ENCODE results near the gene TAC3.
"Not testable (repeated sequence)": the region's sequence is repeated elsewhere in the genome, so short reads cannot be mapped to it uniquely, and the experiment has no call there.

Gene TAC3

DNA sequence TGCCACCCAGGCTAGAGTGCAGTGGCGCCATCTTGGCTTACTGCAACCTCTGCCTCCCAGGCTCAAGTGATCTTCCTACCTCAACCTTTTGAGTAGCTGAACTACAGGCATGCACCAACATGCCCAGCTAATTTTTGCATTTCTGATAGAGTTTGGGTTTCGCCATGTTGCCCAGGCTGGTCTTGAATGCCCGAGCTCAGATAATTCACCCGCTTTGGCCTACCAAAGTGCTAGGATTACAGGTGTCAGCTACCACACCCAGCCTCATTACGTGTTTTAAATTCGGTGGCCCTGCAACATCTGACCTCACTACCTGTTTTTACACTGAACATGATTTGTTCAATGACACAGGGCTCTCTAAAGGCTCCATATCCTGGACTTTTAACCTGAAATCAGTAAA is 36.1 kb downstream of the TAC3 start:
- DNase-seq = no peak

DNA sequence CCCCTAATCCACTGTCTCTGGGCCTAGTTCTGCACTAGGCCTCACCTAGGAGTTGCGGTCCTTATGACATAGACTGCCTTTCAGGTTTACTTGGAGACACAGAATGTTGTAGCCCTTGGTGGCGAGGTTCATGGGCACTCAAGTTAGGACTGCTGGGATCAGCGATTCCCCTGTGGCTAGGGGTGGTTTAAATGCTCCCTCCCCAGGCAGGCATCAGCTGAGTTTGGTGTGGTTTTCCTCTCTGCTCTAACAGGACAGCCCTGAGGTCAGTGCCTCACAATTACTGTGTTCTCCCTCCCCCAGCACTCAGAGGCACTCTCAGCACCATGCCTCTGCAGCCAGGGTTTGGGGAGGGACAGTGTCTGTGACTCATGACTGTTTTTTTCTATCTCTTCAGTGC is 36.7 kb downstream of the TAC3 start:
- DNase-seq = no peak

DNA sequence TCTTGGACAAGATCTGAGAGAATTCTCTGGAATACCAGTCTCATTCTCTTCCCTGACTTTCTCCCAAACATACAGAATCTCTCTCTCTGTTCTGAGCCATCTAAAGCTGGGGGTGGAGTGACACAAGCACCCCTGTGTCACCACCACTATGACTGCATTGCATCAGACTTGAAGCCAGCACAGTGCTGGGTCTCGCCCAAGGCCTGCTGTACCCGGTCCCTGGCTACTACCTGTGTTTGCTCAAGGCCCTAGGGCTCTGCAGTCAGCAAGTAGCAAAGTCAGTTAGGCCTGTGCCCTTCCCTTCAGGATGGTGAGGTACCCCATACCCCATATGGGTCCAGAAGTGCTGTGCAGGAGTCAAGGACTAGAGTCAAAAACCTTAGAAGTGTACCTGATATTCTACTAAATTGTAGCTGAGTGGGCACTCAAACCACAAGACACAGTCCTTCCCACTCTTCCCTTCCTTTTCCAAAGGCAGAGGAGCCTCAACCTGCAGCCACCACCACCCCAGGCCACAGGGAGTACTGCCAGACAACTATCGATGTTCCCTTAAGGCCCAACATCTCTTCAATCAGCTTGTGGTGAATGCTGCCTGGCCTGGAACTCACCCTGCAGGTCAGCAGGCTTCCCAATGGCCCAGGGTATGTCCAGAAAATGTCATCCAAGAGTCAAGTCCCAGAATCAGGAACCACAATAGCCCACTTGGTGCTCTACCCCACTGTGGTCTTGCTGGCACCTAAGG is 37.8 kb downstream of the TAC3 start:
- DNase-seq = no peak

DNA sequence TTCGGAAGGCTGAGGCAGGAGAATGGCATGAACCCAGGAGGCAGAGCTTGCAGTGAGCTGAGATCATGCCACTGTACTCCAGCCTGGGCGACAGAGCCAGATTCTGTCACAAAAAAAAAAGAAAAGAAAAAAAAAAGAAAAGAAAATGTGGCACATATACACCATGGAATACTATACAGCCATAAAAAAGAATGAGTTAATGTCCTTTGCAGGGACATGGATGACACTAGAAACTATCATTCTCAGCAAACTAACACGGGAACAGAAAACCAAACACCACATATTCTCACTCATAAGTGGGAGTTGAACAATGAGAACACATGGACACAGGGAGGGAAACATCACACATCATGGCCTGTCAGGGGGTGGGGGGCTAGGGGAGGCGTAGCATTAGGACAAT is 39.0 kb downstream of the TAC3 start:
- not testable (repeated sequence) for DNase-seq

DNA sequence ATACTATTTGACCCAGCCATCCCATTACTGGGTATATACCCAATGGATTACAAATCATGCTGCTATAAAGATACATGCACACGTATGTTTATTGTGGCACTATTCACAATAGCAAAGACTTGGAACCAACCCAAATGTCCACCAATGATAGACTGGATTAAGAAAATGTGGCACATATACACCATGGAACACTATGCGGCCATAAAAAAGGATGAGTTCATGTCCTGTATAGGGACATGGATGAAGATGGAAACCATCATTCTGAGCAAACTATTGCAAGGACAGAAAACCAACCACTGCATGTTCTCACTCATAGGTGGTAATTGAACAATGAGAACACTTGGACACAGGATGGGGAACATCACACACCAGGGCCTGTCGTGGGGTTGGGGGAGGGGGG is 42.1 kb downstream of the TAC3 start:
- DNase-seq = not testable (repeated sequence)

DNA sequence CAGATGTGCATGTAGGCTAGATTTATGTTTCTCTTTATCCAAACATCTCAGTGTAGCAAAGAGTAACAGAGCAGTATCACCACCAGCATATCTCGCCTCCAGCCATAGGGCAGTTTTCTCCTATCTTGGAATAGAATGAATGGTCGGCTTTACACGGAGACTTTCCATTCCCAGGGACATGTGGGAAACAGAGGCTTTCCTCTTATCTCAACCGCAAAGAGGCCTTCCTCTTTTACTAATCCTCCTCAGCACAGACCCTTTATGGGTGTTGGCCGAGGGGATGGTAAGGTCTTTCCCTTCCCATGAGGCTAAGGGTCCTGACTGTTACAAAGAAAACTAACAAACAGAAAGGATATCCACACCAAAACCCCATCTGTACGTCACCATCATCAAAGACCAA is 47.4 kb downstream of the TAC3 start:
- not testable (repeated sequence) for DNase-seq

DNA sequence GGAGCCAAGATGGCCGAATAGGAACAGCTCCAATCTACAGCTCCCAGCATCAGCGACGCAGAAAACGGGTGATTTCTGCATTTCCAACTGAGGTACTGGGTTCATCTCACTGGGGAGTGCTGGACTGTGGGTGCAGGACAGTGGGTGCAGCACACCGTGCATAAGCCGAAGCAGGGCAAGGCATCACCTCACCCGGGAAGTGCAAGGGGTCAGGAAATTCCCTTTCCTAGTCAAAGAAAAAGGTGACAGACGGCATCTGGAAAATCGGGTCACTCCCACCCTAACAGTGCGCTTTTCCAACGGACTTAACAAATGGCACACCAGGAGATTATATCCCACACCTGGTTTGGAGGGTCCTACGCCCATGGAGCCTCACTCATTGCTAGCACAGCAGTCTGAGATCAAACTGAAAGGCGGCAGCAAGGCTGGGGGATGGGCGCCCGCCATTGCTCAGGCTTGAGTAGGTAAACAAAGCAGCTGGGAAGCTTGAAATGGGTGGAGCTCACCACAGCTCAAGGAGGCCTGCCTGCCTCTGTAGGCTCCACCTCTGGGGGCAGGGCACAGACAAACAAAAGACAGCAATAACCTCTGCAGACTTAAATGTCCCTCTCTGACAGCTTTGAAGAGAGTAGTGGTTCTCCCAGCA is 50.2 kb downstream of the TAC3 start:
- peak; percentile 3 for DNase-seq

DNA sequence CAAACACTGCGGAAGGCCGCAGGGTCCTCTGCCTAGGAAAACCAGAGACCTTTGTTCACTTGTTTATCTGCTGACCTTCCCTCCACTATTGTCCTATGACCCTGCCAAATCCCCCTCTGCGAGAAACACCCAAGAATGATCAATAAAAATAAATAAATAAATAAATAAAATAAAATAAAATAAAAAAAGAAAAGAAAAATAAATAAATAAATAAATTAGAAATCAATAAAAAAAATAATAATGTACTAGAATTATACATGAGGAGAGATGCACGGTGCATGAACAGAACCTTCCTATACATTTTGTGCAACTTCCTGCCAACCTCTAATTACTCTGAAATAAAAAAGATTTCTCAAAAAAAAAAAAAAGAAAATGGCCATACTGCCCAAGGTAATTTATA is 51.2 kb downstream of the TAC3 start:
- DNase-seq = not testable (repeated sequence)

DNA sequence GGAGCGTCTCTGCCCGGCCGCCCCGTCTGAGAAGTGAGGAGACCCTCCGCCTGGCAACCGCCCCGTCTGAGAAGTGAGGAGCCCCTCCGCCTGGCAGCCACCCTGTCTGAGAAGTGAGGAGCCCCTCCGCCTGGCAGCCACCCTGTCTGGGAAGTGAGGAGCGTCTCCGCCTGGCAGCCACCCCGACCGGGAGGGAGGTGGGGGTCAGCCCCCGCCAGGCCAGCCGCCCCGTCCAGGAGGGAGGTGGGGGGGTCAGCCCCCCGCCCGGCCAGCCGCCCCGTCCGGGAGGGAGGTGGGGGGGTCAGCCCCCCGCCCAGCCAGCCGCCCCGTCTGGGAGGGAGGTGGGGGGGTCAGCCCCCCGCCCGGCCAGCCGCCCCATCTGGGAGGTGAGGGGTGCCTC is 52.8 kb downstream of the TAC3 start:
- DNase-seq = not testable (repeated sequence)

DNA sequence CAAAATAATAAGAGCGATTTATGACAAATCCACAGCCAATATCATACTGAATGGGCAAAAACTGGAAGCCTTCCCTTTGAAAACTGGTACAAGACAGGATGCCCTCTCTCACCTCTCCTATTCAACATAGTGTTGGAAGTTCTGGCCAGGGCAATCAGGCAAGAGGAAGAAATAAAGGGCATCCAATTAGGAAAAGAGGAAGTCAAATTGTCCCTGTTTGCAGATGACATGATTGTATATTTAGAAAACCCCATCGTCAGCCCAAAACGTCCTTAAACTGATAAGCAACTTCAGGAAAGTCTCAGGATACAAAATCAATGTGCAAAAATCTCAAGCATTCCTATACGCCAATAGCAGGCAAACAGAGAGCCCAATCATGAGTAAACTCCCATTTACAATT is 54.1 kb downstream of the TAC3 start:
- not testable (repeated sequence) for DNase-seq
